SK-N-SH (cell line): ENCODE results near the gene MEIS2. TPM values are rescaled to one million over a fixed set of nuclear protein-coding genes. Genes with fewer than 3 reads are reported as not detected.
A peak's percentile ranks its signal among the peaks of the same experiment; 100 is the strongest.

Experiments
- CTCF ChIA-PET: fragments of 300-600, 350-600 bp; formaldehyde crosslinking; extraction: SDS; loops from one replicate; lab custom pipeline; 2021; lab: Yijun Ruan, JAX
- POLR2A ChIA-PET: fragments of 350-600 bp; sonication (Branson Sonifier 250); formaldehyde crosslinking; extraction: SDS; loops from one replicate; lab custom pipeline; 2020; ENCODE audit warnings: antibody characterized with exemption, inconsistent platforms; lab: Yijun Ruan, JAX
- DNase-seq: peaks from one replicate; pipeline ENCODE4 v3.0.0; 2012
- H2AFZ ChIP-seq: fragments of 200-600 bp; sonication (generic); 2 replicates; pipeline ENCODE4 v1.8.1; 2016; ENCODE audit warnings: antibody characterized with exemption, mild to moderate bottlenecking, low read depth
- H3F3A ChIP-seq: fragments of 200-600 bp; sonication (generic); replicated peaks from 2 replicates; pipeline ENCODE3; 2016; ENCODE audit warnings: antibody characterized with exemption, mild to moderate bottlenecking; ENCODE audit not compliant: insufficient read depth
- H3K27ac ChIP-seq, 2 experiments: fragments of 200-500 bp in 1 of 2; fragments of 200-600 bp in 1 of 2; sonication (Bioruptor generic) in 1 of 2; sonication (generic), shearing (Covaris generic) in 1 of 2; 2 replicates each; pipeline versions ENCODE4 v1.5.1 to v1.6.1; 2014 to 2016; ENCODE audit warnings: low read depth in 2 of 2, inconsistent platforms in 1 of 2, low read length in 1 of 2, mild to moderate bottlenecking in 1 of 2, mixed read lengths in 1 of 2
- H3K27me3 ChIP-seq: fragments of 200-600 bp; sonication (generic), shearing (Covaris generic); 2 replicates; pipeline ENCODE4 v1.6.1; 2016; ENCODE audit warnings: mixed run types; ENCODE audit not compliant: insufficient read depth
- H3K36me3 ChIP-seq, 2 experiments: fragments of 200-500 bp in 1 of 2; fragments of 200-600 bp in 1 of 2; sonication (Bioruptor generic) in 1 of 2; sonication (generic) in 1 of 2; replicated peaks in 1 of 2; 2 replicates each; pipeline versions ENCODE3 to v1.5.1; 2014 to 2016; ENCODE audit warnings: low read length in 1 of 2, mild to moderate bottlenecking in 1 of 2; ENCODE audit not compliant: insufficient read depth in 2 of 2, control insufficient read depth in 1 of 2
- H3K4me1 ChIP-seq, 2 experiments: fragments of 200-500 bp in 1 of 2; fragments of 200-600 bp in 1 of 2; sonication (Bioruptor generic) in 1 of 2; sonication (generic), shearing (Covaris generic) in 1 of 2; 2 replicates each; pipeline versions ENCODE4 v1.5.1 to v1.6.1; 2014 to 2016; ENCODE audit warnings: low read depth in 1 of 2, low read length in 1 of 2, mixed run types in 1 of 2; ENCODE audit not compliant: insufficient read depth in 2 of 2, control insufficient read depth in 1 of 2
- H3K4me2 ChIP-seq: fragments of 200-600 bp; sonication (generic), shearing (Covaris generic); 2 replicates; pipeline ENCODE4 v1.6.1; 2017; ENCODE audit warnings: mixed run types
- H3K4me3 ChIP-seq, 2 experiments: fragments of 200-500 bp in 1 of 2; fragments of 200-600 bp in 1 of 2; sonication (Bioruptor generic) in 1 of 2; sonication (generic), shearing (Covaris generic) in 1 of 2; 2 replicates each; pipeline versions ENCODE4 v1.5.1 to v1.8.1; 2014 to 2016; ENCODE audit warnings: low read depth in 2 of 2, inconsistent platforms in 1 of 2, low read length in 1 of 2, mild to moderate bottlenecking in 1 of 2, mixed read lengths in 1 of 2, moderate library complexity in 1 of 2
- H3K79me2 ChIP-seq: fragments of 200-600 bp; sonication (generic); 2 replicates; pipeline ENCODE4 v1.8.1; 2017; ENCODE audit warnings: mild to moderate bottlenecking; ENCODE audit not compliant: insufficient read depth
- H3K9ac ChIP-seq: fragments of 200-600 bp; sonication (generic); 2 replicates; pipeline ENCODE4 v1.6.1; 2017; ENCODE audit warnings: mixed run types
- H3K9me2 ChIP-seq: fragments of 200-600 bp; sonication (generic); 2 replicates; pipeline ENCODE4 v1.6.1; 2017; ENCODE audit warnings: mixed run types
- H3K9me3 ChIP-seq: fragments of 200-600 bp; sonication (generic); 2 replicates; pipeline ENCODE4 v1.6.1; 2017; ENCODE audit warnings: mixed run types, mild to moderate bottlenecking, moderate library complexity
- H4K20me1 ChIP-seq: fragments of 200-600 bp; sonication (generic); 2 replicates; pipeline ENCODE4 v1.6.1; 2017; ENCODE audit warnings: mild to moderate bottlenecking, mixed run types; ENCODE audit not compliant: insufficient read depth
- CTCF ChIP-seq: fragments of 200-600 bp; sonication (generic); IDR thresholded peaks from 2 replicates; pipeline ENCODE4 v1.6.1; 2017; ENCODE audit warnings: antibody characterized with exemption, mild to moderate bottlenecking, moderate library complexity
- EP300 ChIP-seq, 2 experiments: IDR thresholded peaks; 2 replicates each; pipeline versions ENCODE4 v1.4.0 to v1.6.1; 2012; ENCODE audit warnings: borderline replicate concordance in 1 of 2, low read depth in 1 of 2, low read length in 1 of 2
- EZH2phosphoT487 ChIP-seq: fragments of 200-600 bp; sonication (generic); IDR thresholded peaks from 2 replicates; pipeline ENCODE4 v1.6.1; 2017; ENCODE audit warnings: low read depth, mixed run types, mild to moderate bottlenecking, antibody characterized with exemption, moderate library complexity, borderline replicate concordance
- FOXM1 ChIP-seq: IDR thresholded peaks from 2 replicates; pipeline ENCODE4 v1.4.0; 2012; ENCODE audit warnings: low read depth, mild to moderate bottlenecking
- GATA2 ChIP-seq: sonication (generic); formaldehyde crosslinking; IDR thresholded peaks from 2 replicates; pipeline ENCODE4 v1.5.0; 2020; ENCODE audit warnings: mild to moderate bottlenecking, missing genetic modification reagents
- JUND ChIP-seq: IDR thresholded peaks from 2 replicates; pipeline ENCODE4 v1.4.0; 2012
- MEF2A ChIP-seq: IDR thresholded peaks from 2 replicates; pipeline ENCODE4 v1.4.0; 2012; ENCODE audit warnings: low read depth, borderline replicate concordance
- PBX3 ChIP-seq: IDR thresholded peaks from 2 replicates; pipeline ENCODE4; 2012
- POLR2AphosphoS5 ChIP-seq: IDR thresholded peaks from 2 replicates; pipeline ENCODE4 v1.6.1; 2012; ENCODE audit warnings: low read depth, low read length
- RAD21 ChIP-seq: IDR thresholded peaks from 2 replicates; pipeline ENCODE4 v1.6.1; 2012; ENCODE audit warnings: mild to moderate bottlenecking, low read length
- RCOR1 ChIP-seq: fragments of 150-350 bp; IDR thresholded peaks from 2 replicates; pipeline ENCODE4 v1.6.1; 2017; ENCODE audit warnings: antibody characterized with exemption, low read length
- RFX5 ChIP-seq: IDR thresholded peaks from 2 replicates; pipeline ENCODE4 v1.6.1; 2012; ENCODE audit warnings: mild to moderate bottlenecking, improper control_type of control experiment, low read length
- RXRA ChIP-seq: IDR thresholded peaks from 2 replicates; pipeline ENCODE4 v1.4.0; 2012; ENCODE audit warnings: low read depth, mild to moderate bottlenecking, borderline replicate concordance
- SIN3A ChIP-seq: IDR thresholded peaks from 2 replicates; pipeline ENCODE4 v1.6.1; 2012; ENCODE audit warnings: low read depth, mild to moderate bottlenecking, low read length, moderate library complexity, borderline replicate concordance
- TAF1 ChIP-seq: IDR thresholded peaks from 2 replicates; pipeline ENCODE4 v1.6.1; 2012; ENCODE audit warnings: low read depth, mild to moderate bottlenecking, low read length, moderate library complexity, borderline replicate concordance
- YY1 ChIP-seq: IDR thresholded peaks from 2 replicates; pipeline ENCODE4 v1.4.0; 2012; ENCODE audit warnings: low read depth, mild to moderate bottlenecking
- WGBS: methylation state at CpG from one replicate; pipeline ENCODE4 v1.1.6; 2017; ENCODE audit warnings: low lambda C conversion rate; 5-methylcytosine and 5-hydroxymethylcytosine counted together
- polyA plus RNA-seq, 3 experiments: library from polyadenylated mRNA; depleted of rRNA; stranded (reverse); fragments of >200 nt; gene quantifications; 2 replicates each; pipeline ENCODE4 v1.2.3, GENCODE V29; 2012
- TF ChIP-seq, protein P1 (sequence below): fragments of 150-350 bp; IDR thresholded peaks from 2 replicates; pipeline ENCODE4 v1.6.1; 2016; ENCODE audit warnings: mild to moderate bottlenecking, low read depth, low read length

Gene MEIS2
- polyA plus RNA-seq, 1 of the 3 experiments (the other 2 are of a cell fraction): 146 TPM

DNA sequence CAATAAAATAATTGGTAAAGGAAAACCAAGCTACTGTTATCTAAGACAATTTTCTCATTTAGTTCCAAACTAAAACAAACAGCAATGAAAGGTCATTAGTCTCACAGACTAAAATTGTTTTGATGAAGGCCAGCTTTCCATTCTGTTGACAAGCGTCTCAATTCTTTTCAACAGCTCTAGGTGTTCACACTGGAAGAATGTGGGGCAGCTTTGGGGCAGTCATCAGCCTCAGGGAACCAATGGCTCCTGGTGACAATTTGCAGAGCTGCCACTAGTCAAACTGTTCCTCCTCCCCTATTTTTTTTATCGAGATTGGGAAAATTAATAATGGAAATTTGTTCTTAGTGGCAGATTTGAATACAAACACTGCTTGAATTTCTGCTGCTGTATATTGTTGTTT lies 104.2 kb downstream of the MEIS2 start:
- H3K27ac ChIP-seq: peak overlapping the region in 1 of 2 experiments; percentile 67; a peak in 2 of 4 replicates
- no peak for DNase-seq
- H3K9ac ChIP-seq: no peak overlapping the region
- ChIA-PET CTCF (interaction anchor here (0.7 to 1.1 kb wide), 2 partner anchors 15 to 596 kb away, joined by 3 read pairs; no protein-coding TSS in a partner anchor), POLR2A (no interaction called here)
- peaks cover 12% of the 10 kb centered on the region for H3F3A ChIP-seq
- WGBS: 43% methylated on average over 2 of the region's 2 CpGs
- peaks cover 61% of the 10 kb centered on the region for H3K79me2 ChIP-seq
- peaks cover 38 to 67% of the 10 kb centered on the region in 2 experiments for H3K36me3 ChIP-seq
- no peak overlapping the region for H3K4me2 ChIP-seq
- no peak overlapping the region for H3K4me3 ChIP-seq
- peaks cover 0 to 19% of the 10 kb centered on the region in 2 experiments; a peak in 2 of 4 replicates for H3K4me1 ChIP-seq
- no peak overlapping the region for H2AFZ ChIP-seq
- TF ChIP-seq, protein P1, sequence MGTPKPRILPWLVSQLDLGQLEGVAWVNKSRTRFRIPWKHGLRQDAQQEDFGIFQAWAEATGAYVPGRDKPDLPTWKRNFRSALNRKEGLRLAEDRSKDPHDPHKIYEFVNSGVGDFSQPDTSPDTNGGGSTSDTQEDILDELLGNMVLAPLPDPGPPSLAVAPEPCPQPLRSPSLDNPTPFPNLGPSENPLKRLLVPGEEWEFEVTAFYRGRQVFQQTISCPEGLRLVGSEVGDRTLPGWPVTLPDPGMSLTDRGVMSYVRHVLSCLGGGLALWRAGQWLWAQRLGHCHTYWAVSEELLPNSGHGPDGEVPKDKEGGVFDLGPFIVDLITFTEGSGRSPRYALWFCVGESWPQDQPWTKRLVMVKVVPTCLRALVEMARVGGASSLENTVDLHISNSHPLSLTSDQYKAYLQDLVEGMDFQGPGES: no peak
- no peak for TF ChIP-seq TAF1
- no peak for TF ChIP-seq RAD21
- no peak for TF ChIP-seq GATA2 (CRISPR knock-in tag)
- no peak for TF ChIP-seq SIN3A
- no peak for TF ChIP-seq MEF2A
- TF ChIP-seq POLR2AphosphoS5: no peak
- TF ChIP-seq JUND: no peak
- no peak for TF ChIP-seq EP300 (IDR thresholded peaks at IDR 0.05; ENCODE audit: borderline replicate concordance in 1 of 2, low read depth in 1 of 2, low read length in 1 of 2)
- TF ChIP-seq PBX3: no peak
- TF ChIP-seq RXRA: no peak
- no peak for TF ChIP-seq RCOR1
- TF ChIP-seq YY1: no peak
- no peak for TF ChIP-seq RFX5
- TF ChIP-seq CTCF: no peak
- TF ChIP-seq EZH2phosphoT487: no peak
- TF ChIP-seq FOXM1: no peak
- H3K27me3 ChIP-seq: no peaks in the 10 kb centered on the region
- peaks cover under 1% of the 10 kb centered on the region; the same call in 1 of the 2 replicates for H3K9me3 ChIP-seq
- H4K20me1 ChIP-seq: peaks cover 19% of the 10 kb centered on the region; the same call in 1 of the 2 replicates
- no peaks in the 10 kb centered on the region for H3K9me2 ChIP-seq
